Parathyroid adenoma (tissue), 2 donors: ENCODE results near the gene ZNF618.

Experiments
- H2AFZ ChIP-seq: fragments of 300-600 bp; sonication (generic); one replicate; pipeline ENCODE4 v1.7.0; 2017; ENCODE audit warnings: antibody characterized with exemption, mild to moderate bottlenecking
- H3K27ac ChIP-seq: fragments of 300-600 bp; sonication (generic); one replicate; pipeline ENCODE4 v1.7.0; 2017
- H3K27me3 ChIP-seq: fragments of 300-600 bp; sonication (generic); one replicate; pipeline ENCODE4 v1.7.0; 2017; ENCODE audit warnings: low read length; ENCODE audit not compliant: control insufficient read depth, insufficient read depth
- H3K36me3 ChIP-seq: fragments of 300-600 bp; sonication (generic); one replicate; pipeline ENCODE4 v1.7.0; 2017; ENCODE audit warnings: low read length; ENCODE audit not compliant: control insufficient read depth, insufficient read depth
- H3K4me1 ChIP-seq: fragments of 300-600 bp; sonication (generic); one replicate; pipeline ENCODE4 v1.7.0; 2017; ENCODE audit warnings: control low read depth
- H3K4me2 ChIP-seq: fragments of 300-600 bp; sonication (generic); one replicate; pipeline ENCODE4 v1.7.0; 2017; ENCODE audit warnings: low read length
- H3K4me3 ChIP-seq: fragments of 300-600 bp; sonication (generic); one replicate; pipeline ENCODE4 v1.7.0; 2017; ENCODE audit warnings: low read depth, low read length
- H3K79me2 ChIP-seq: fragments of 300-600 bp; sonication (generic); one replicate; pipeline ENCODE4 v1.7.0; 2017; ENCODE audit warnings: control low read depth
- H3K9ac ChIP-seq: fragments of 300-600 bp; sonication (generic); one replicate; pipeline ENCODE4 v1.7.0; 2017; ENCODE audit warnings: mild to moderate bottlenecking
- H3K9me3 ChIP-seq: fragments of 300-600 bp; sonication (generic); one replicate; pipeline ENCODE4 v1.7.0; 2017; ENCODE audit warnings: low read length; ENCODE audit not compliant: control insufficient read depth
- TF ChIP-seq, protein P1 (sequence below): fragments of 300-600 bp; sonication (generic); IDR thresholded peaks from one replicate; pipeline ENCODE4 v1.7.0; 2017; ENCODE audit warnings: antibody characterized with exemption, mild to moderate bottlenecking
- donor health status: primary hyperparathyroidism.

Gene ZNF618

DNA sequence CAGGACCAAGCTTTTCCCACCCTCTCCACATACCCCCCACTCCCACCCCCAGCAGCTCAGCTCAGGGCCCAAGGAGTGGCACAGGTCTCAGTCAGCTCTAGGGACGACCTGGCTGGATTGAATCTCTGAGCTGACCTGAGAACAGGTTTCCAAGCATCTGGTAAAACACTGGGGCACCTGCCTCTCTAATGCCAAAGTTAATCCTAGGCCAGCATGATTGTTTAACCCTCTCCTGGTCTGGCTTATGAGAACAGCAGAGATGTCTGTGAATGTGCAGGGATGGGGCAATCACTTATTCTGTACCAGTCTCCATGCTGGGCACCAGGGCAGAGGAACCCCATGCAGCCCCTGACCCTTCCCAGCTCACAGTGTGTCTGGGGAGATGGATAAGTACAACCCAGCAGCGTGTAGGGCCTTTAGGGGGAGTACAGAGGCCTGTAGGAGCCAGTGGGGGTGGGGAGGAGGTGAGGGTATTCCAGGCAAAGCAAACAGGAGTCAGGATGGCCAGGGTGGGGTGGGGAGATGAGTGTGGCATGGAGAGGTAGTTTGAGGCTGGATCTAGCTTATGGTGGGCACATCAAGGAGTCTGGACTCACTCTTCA is 223.7 kb downstream of the ZNF618 start:
- no peaks in the 10 kb centered on the region for H3K79me2 ChIP-seq
- no peak overlapping the region for H3K4me3 ChIP-seq
- H2AFZ ChIP-seq: no peak overlapping the region
- TF ChIP-seq, protein P1, sequence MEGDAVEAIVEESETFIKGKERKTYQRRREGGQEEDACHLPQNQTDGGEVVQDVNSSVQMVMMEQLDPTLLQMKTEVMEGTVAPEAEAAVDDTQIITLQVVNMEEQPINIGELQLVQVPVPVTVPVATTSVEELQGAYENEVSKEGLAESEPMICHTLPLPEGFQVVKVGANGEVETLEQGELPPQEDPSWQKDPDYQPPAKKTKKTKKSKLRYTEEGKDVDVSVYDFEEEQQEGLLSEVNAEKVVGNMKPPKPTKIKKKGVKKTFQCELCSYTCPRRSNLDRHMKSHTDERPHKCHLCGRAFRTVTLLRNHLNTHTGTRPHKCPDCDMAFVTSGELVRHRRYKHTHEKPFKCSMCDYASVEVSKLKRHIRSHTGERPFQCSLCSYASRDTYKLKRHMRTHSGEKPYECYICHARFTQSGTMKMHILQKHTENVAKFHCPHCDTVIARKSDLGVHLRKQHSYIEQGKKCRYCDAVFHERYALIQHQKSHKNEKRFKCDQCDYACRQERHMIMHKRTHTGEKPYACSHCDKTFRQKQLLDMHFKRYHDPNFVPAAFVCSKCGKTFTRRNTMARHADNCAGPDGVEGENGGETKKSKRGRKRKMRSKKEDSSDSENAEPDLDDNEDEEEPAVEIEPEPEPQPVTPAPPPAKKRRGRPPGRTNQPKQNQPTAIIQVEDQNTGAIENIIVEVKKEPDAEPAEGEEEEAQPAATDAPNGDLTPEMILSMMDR: no peak
- H3K27me3 ChIP-seq: no peaks in the 10 kb centered on the region
- H3K4me1 ChIP-seq: no peaks in the 10 kb centered on the region
- H3K36me3 ChIP-seq: no peaks in the 10 kb centered on the region
- no peaks in the 10 kb centered on the region for H3K9me3 ChIP-seq
- H3K27ac ChIP-seq: no peak overlapping the region
- no peak overlapping the region for H3K4me2 ChIP-seq
- H3K9ac ChIP-seq: no peak overlapping the region

DNA sequence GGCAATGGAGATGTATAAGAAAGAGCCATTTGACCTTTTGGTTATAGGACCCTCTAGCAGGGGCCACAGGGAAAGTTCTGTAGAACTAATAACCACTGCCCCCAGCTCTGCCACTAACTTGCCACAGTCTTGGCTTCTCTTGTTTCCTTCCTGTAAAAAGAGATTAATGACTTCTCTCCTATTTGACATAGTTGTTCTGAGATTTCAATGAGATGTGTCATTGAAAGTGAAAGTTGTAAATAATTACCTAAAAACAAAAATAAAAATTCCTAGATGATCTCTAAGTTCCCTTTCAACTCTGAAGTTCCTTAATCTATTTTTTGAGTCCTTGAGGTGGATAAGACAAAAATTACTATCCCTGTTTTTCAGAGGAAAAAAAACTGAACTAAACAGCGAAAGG is 224.4 kb downstream of the ZNF618 start:
- Histone ChIP-seq H3K27me3 (no peaks in the 10 kb centered on the region), H3K4me2 (no peak overlapping the region), H2AFZ (no peak overlapping the region), H3K79me2 (no peaks in the 10 kb centered on the region), H3K27ac (no peak overlapping the region), H3K36me3 (no peaks in the 10 kb centered on the region), H3K9me3 (no peaks in the 10 kb centered on the region), H3K4me1 (no peaks in the 10 kb centered on the region), H3K4me3 (no peak overlapping the region), H3K9ac (no peak overlapping the region)
- TF ChIP-seq, protein P1: no peak

DNA sequence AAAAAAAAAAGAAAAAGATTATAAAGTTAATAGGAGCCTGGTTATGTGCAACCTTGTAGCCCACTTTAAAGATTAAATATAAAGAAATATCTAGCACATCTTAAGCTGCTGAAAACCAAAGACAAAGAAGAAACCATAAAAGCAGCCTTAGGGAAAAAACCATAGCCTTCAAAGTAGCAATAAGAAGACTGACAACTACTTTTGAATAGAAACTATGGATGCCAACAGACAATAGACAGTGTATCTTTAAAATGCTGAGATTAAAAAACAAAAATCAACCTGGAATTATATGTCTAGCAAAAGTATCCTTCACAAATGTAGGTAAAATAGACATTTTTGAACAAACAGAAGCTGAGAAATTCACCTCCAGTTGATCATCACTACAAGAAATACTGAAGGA is 226.4 kb downstream of the ZNF618 start:
- no peaks in the 10 kb centered on the region for H3K4me1 ChIP-seq
- H3K4me2 ChIP-seq: no peak overlapping the region
- no peaks in the 10 kb centered on the region for H3K27me3 ChIP-seq
- no peak overlapping the region for H2AFZ ChIP-seq
- H3K9ac ChIP-seq: no peak overlapping the region
- no peaks in the 10 kb centered on the region for H3K36me3 ChIP-seq
- TF ChIP-seq, protein P1: no peak
- H3K9me3 ChIP-seq: no peaks in the 10 kb centered on the region
- no peak overlapping the region for H3K27ac ChIP-seq
- H3K79me2 ChIP-seq: no peaks in the 10 kb centered on the region
- no peak overlapping the region for H3K4me3 ChIP-seq

DNA sequence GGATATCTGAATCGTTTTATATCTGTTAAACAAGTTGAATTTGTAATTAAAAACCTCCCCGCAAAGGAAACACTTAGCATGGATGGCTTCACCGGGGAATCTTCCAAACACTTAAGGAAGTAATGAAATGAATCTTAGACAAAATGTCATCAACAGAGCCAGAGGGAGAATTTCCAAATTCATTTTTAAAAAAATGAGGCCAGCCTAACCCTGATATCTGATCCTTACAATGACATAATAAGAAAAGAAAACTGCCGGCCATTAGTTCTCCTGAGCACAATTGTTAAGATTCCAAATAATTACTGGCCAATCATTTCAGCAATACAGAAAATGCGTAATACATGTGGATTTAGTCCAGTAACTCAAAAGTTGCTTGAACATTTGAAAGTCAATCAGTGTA is 229.1 kb downstream of the ZNF618 start:
- Histone ChIP-seq H3K9me3 (no peaks in the 10 kb centered on the region), H2AFZ (no peak overlapping the region), H3K27me3 (no peaks in the 10 kb centered on the region), H3K4me1 (no peaks in the 10 kb centered on the region), H3K36me3 (no peaks in the 10 kb centered on the region), H3K4me2 (no peak overlapping the region), H3K4me3 (no peak overlapping the region), H3K79me2 (no peaks in the 10 kb centered on the region), H3K27ac (no peak overlapping the region), H3K9ac (no peak overlapping the region)
- TF ChIP-seq, protein P1: no peak
